Stimulated activated CD8-positive, alpha-beta memory T cell treated with anti-CD3 and anti-CD28 coated beads, Interleukin-7, amount 100 ng/mL, for 1 hour (primary cell): ENCODE results near the gene GSKIP.

Source experiments
- DNase-seq, 2 donors: peaks; one replicate each; pipeline ENCODE4 v3.0.0-alpha.2; 2020; ENCODE audit warnings: low read depth in 2 of 2

GSKIP gene

GRCh38 chr14:96376093-96376492, 12.8 kb downstream of the GSKIP start:
- DNase-seq: no peak

GRCh38 chr14:96380735-96381134, 17.4 kb downstream of the GSKIP start:
- DNase-seq: no peak

GRCh38 chr14:96383445-96383844, 20.1 kb downstream of the GSKIP start:
- DNase-seq: no peak

- DNase-seq: no peak
Measured at GRCh38 chr14:96384053-96384452, 20.7 kb downstream of the GSKIP start.

GRCh38 chr14:96384740-96385139, 21.4 kb downstream of the GSKIP start:
- no peak for DNase-seq

- no peak for DNase-seq
Measured at GRCh38 chr14:96385385-96385784, 22.1 kb downstream of the GSKIP start.

GRCh38 chr14:96390965-96391292, 27.6 kb downstream of the GSKIP start:
- no peak for DNase-seq

GRCh38 chr14:96391293-96392118, 28.2 kb downstream of the GSKIP start:
- peak; percentile 99 for DNase-seq

- DNase-seq: no peak
Measured at GRCh38 chr14:96393071-96393691, 29.9 kb downstream of the GSKIP start.

- DNase-seq: no peak
Measured at GRCh38 chr14:96394047-96394815, 30.9 kb downstream of the GSKIP start.

GRCh38 chr14:96398432-96398831, 35.1 kb downstream of the GSKIP start:
- no peak for DNase-seq

GRCh38 chr14:96398921-96399320, 35.6 kb downstream of the GSKIP start:
- no peak for DNase-seq

- no peak for DNase-seq
Measured at GRCh38 chr14:96399405-96399804, 36.1 kb downstream of the GSKIP start.

GRCh38 chr14:96400495-96400894, 37.2 kb downstream of the GSKIP start:
- no peak for DNase-seq

- no peak for DNase-seq
Measured at GRCh38 chr14:96403409-96403808, 40.1 kb downstream of the GSKIP start.

- no peak for DNase-seq
Measured at GRCh38 chr14:96405677-96406076, 42.4 kb downstream of the GSKIP start.

GRCh38 chr14:96407935-96408570, 44.7 kb downstream of the GSKIP start:
- no peak for DNase-seq

GRCh38 chr14:96408608-96409007, 45.3 kb downstream of the GSKIP start:
- no peak for DNase-seq

GRCh38 chr14:96409701-96410100, 46.4 kb downstream of the GSKIP start:
- no peak for DNase-seq

GRCh38 chr14:96410119-96410518, 46.8 kb downstream of the GSKIP start:
- no peak for DNase-seq

- no peak for DNase-seq
Measured at GRCh38 chr14:96413526-96413925, 50.2 kb downstream of the GSKIP start.

- DNase-seq: no peak
Measured at GRCh38 chr14:96415559-96415958, 52.2 kb downstream of the GSKIP start.
